ENCODE results near the gene DOP1A.

GRCh38 chr6:83086751-83087150, 19.3 kb downstream of the DOP1A start:
- TF ChIP-seq, protein P1, sequence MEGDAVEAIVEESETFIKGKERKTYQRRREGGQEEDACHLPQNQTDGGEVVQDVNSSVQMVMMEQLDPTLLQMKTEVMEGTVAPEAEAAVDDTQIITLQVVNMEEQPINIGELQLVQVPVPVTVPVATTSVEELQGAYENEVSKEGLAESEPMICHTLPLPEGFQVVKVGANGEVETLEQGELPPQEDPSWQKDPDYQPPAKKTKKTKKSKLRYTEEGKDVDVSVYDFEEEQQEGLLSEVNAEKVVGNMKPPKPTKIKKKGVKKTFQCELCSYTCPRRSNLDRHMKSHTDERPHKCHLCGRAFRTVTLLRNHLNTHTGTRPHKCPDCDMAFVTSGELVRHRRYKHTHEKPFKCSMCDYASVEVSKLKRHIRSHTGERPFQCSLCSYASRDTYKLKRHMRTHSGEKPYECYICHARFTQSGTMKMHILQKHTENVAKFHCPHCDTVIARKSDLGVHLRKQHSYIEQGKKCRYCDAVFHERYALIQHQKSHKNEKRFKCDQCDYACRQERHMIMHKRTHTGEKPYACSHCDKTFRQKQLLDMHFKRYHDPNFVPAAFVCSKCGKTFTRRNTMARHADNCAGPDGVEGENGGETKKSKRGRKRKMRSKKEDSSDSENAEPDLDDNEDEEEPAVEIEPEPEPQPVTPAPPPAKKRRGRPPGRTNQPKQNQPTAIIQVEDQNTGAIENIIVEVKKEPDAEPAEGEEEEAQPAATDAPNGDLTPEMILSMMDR (IDR thresholded peaks at IDR 0.05): no peak
- TF ChIP-seq POLR2A (IDR thresholded peaks at IDR 0.05): no peak
- TF ChIP-seq EP300 (IDR thresholded peaks at IDR 0.05): no peak
- TF ChIP-seq POLR2AphosphoS5 (IDR thresholded peaks at IDR 0.05): no peak

Measured in sigmoid colon (tissue), 4 donors.